ENCODE data around the gene CHL1. TPM values are rescaled to one million over a fixed set of nuclear protein-coding genes. Genes with fewer than 3 reads are reported as not detected.

The CHL1 gene
- total RNA-seq, 1 donor from 2014 or later, result 0.53 TPM

GRCh38 chr3:274927-275326 lies 78.4 kb downstream of the CHL1 start:
- no peaks in the 10 kb centered on the region for H3K4me1 ChIP-seq
- no peaks in the 10 kb centered on the region for H3K9me3 ChIP-seq
- no peak for DNase-seq (ENCODE audit: low spot score in 2 of 2)
- H3K36me3 ChIP-seq, result no peaks in the 10 kb centered on the region
- TF ChIP-seq, protein P1, sequence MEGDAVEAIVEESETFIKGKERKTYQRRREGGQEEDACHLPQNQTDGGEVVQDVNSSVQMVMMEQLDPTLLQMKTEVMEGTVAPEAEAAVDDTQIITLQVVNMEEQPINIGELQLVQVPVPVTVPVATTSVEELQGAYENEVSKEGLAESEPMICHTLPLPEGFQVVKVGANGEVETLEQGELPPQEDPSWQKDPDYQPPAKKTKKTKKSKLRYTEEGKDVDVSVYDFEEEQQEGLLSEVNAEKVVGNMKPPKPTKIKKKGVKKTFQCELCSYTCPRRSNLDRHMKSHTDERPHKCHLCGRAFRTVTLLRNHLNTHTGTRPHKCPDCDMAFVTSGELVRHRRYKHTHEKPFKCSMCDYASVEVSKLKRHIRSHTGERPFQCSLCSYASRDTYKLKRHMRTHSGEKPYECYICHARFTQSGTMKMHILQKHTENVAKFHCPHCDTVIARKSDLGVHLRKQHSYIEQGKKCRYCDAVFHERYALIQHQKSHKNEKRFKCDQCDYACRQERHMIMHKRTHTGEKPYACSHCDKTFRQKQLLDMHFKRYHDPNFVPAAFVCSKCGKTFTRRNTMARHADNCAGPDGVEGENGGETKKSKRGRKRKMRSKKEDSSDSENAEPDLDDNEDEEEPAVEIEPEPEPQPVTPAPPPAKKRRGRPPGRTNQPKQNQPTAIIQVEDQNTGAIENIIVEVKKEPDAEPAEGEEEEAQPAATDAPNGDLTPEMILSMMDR (IDR thresholded peaks at IDR 0.05), result no peak
- intact Hi-C loops (cut with DNase I), result no loop called here
- no peak overlapping the region for H3K4me3 ChIP-seq
- H3K27me3 ChIP-seq, result no peaks in the 10 kb centered on the region
- no peak overlapping the region for H3K27ac ChIP-seq

DNA sequence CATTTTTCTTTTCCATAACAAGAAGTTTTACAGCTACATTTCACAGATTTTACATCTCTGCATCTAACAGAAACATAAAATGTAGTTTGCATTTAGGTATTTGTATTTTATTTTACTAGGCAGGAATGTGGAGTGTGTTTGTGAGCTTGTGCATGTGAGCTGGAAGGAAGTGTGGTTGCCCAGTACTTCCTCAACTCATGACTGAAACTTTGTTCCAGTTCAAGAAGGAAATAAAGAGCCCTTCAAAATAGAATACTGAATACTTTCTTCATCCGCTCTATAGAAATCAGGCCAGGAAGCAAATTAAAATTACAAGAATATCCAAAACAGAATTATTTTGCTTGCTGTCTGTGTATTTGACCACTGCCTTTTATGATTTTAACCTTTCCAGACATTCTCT lies 81.3 kb downstream of the CHL1 start:
- no peak overlapping the region for H3K4me3 ChIP-seq
- TF ChIP-seq, protein P1 (IDR thresholded peaks at IDR 0.05), result no peak
- H3K4me1 ChIP-seq, result no peaks in the 10 kb centered on the region
- H3K36me3 ChIP-seq, result no peaks in the 10 kb centered on the region
- no peak for DNase-seq (ENCODE audit: low spot score in 2 of 2)
- H3K27me3 ChIP-seq, result no peaks in the 10 kb centered on the region
- no peaks in the 10 kb centered on the region for H3K9me3 ChIP-seq
- H3K27ac ChIP-seq, result no peak overlapping the region
- intact Hi-C loops (cut with DNase I), result no loop called here

- DNase-seq (ENCODE audit: low spot score in 2 of 2), result no peak
- Histone ChIP-seq H3K4me1 (no peaks in the 10 kb centered on the region), H3K27me3 (no peaks in the 10 kb centered on the region), H3K9me3 (no peaks in the 10 kb centered on the region), H3K4me3 (no peak overlapping the region), H3K27ac (no peak overlapping the region), H3K36me3 (no peaks in the 10 kb centered on the region)
- TF ChIP-seq, protein P1 (IDR thresholded peaks at IDR 0.05), result no peak
- intact Hi-C loops (cut with DNase I), result no loop called here
These were observed 81.9 kb downstream of the CHL1 start for GRCh38 chr3:278300-279064.

- H3K9me3 ChIP-seq, result no peaks in the 10 kb centered on the region
- intact Hi-C loops (cut with DNase I), result no loop called here
- H3K27me3 ChIP-seq, result no peaks in the 10 kb centered on the region
- TF ChIP-seq, protein P1 (IDR thresholded peaks at IDR 0.05), result no peak
- H3K4me3 ChIP-seq, result no peak overlapping the region
- no peaks in the 10 kb centered on the region for H3K4me1 ChIP-seq
- no peaks in the 10 kb centered on the region for H3K36me3 ChIP-seq
- no peak for DNase-seq (ENCODE audit: low spot score in 2 of 2)
- H3K27ac ChIP-seq, result no peak overlapping the region
These were observed 82.8 kb downstream of the CHL1 start for GRCh38 chr3:279325-279724.

GRCh38 chr3:280681-281080 lies 84.1 kb downstream of the CHL1 start:
- H3K27me3 ChIP-seq, result no peaks in the 10 kb centered on the region
- no peaks in the 10 kb centered on the region for H3K36me3 ChIP-seq
- H3K27ac ChIP-seq, result no peak overlapping the region
- no peaks in the 10 kb centered on the region for H3K9me3 ChIP-seq
- intact Hi-C loops (cut with DNase I), result no loop called here
- H3K4me3 ChIP-seq, result no peak overlapping the region
- no peaks in the 10 kb centered on the region for H3K4me1 ChIP-seq
- DNase-seq (ENCODE audit: low spot score in 2 of 2), result no peak
- TF ChIP-seq, protein P1 (IDR thresholded peaks at IDR 0.05), result no peak

Data from ascending aorta (tissue), 2 donors.